HG02943 (cell line): ENCODE results near the gene EPN2.

Source experiments
- ATAC-seq: cut with Tn5 transposase; IDR thresholded peaks from one replicate; pipeline ENCODE4 v1.9.1; 2021; ENCODE audit warnings: mild to moderate bottlenecking, low read depth, moderate library complexity; ENCODE audit not compliant: unreplicated experiment

EPN2 gene

GRCh38 chr17:19238167-19238505 lies 970 bp downstream of the EPN2 start:
- ATAC-seq: no peak

GRCh38 chr17:19239544-19239943 lies 2.4 kb downstream of the EPN2 start:
- ATAC-seq: no peak

GRCh38 chr17:19242323-19242722 lies 5.2 kb downstream of the EPN2 start:
- ATAC-seq: no peak

GRCh38 chr17:19242926-19243325 lies 5.8 kb downstream of the EPN2 start:
- ATAC-seq: no peak

GRCh38 chr17:19243838-19244237 lies 6.7 kb downstream of the EPN2 start:
- no peak for ATAC-seq

GRCh38 chr17:19244357-19244756 lies 7.2 kb downstream of the EPN2 start:
- ATAC-seq: no peak

- no peak for ATAC-seq
Measured at GRCh38 chr17:19244781-19245180, 7.6 kb downstream of the EPN2 start.

- ATAC-seq: no peak
Measured at GRCh38 chr17:19247473-19247872, 10.3 kb downstream of the EPN2 start.

GRCh38 chr17:19248151-19248927 lies 11.2 kb downstream of the EPN2 start:
- no peak for ATAC-seq

- no peak for ATAC-seq
Measured at GRCh38 chr17:19248928-19249574, 11.9 kb downstream of the EPN2 start.

GRCh38 chr17:19249681-19250080 lies 12.5 kb downstream of the EPN2 start:
- ATAC-seq: no peak

GRCh38 chr17:19250421-19251173 lies 13.4 kb downstream of the EPN2 start:
- ATAC-seq: no peak

- no peak for ATAC-seq
Measured at GRCh38 chr17:19253112-19253511, 15.9 kb downstream of the EPN2 start.

- no peak for ATAC-seq
Measured at GRCh38 chr17:19254651-19255050, 17.5 kb downstream of the EPN2 start.

GRCh38 chr17:19255279-19255678 lies 18.1 kb downstream of the EPN2 start:
- no peak for ATAC-seq

GRCh38 chr17:19258371-19258770 lies 21.2 kb downstream of the EPN2 start:
- ATAC-seq: no peak

GRCh38 chr17:19260958-19261357 lies 23.8 kb downstream of the EPN2 start:
- ATAC-seq: no peak

- no peak for ATAC-seq
Measured at GRCh38 chr17:19261426-19261825, 24.3 kb downstream of the EPN2 start.

GRCh38 chr17:19262650-19263631 lies 25.8 kb downstream of the EPN2 start:
- ATAC-seq: no peak

GRCh38 chr17:19263641-19264051 lies 26.5 kb downstream of the EPN2 start:
- no peak for ATAC-seq
